H7 (cell line): ENCODE measurements around the gene C16orf54. TPM values are rescaled to one million over a fixed set of nuclear protein-coding genes. Genes with fewer than 3 reads are reported as not detected.
"Not testable (repeated sequence)": the region's sequence is repeated elsewhere in the genome, so short reads cannot be mapped to it uniquely, and the experiment has no call there.

Experiments
- DNase-seq: peaks from one replicate; pipeline ENCODE4 v3.0.0; 2012
- H3K27me3 ChIP-seq: 2 replicates; pipeline ENCODE4 v1.6.0; 2011; ENCODE audit warnings: mild to moderate bottlenecking, low read length; ENCODE audit not compliant: control insufficient read depth, insufficient read depth
- H3K36me3 ChIP-seq: replicated peaks from 2 replicates; pipeline ENCODE4 v1.5.1; 2011; ENCODE audit warnings: low read length; ENCODE audit not compliant: control insufficient read depth, insufficient read depth
- H3K4me3 ChIP-seq: 2 replicates; pipeline ENCODE4 v1.5.1; 2011; ENCODE audit warnings: low read depth, mild to moderate bottlenecking, control low read depth, low read length, moderate library complexity; ENCODE audit not compliant: insufficient read depth
- total RNA-seq: library from RNA; depleted of rRNA; stranded (reverse); fragments of >200 nt; shearing (Covaris generic); gene quantifications from 2 replicates; pipeline ENCODE4 v1.2.3, GENCODE V29; 2014; rRNA removed

The C16orf54 gene
- total RNA-seq, 1 experiment from 2014 or later, result not detected

DNA sequence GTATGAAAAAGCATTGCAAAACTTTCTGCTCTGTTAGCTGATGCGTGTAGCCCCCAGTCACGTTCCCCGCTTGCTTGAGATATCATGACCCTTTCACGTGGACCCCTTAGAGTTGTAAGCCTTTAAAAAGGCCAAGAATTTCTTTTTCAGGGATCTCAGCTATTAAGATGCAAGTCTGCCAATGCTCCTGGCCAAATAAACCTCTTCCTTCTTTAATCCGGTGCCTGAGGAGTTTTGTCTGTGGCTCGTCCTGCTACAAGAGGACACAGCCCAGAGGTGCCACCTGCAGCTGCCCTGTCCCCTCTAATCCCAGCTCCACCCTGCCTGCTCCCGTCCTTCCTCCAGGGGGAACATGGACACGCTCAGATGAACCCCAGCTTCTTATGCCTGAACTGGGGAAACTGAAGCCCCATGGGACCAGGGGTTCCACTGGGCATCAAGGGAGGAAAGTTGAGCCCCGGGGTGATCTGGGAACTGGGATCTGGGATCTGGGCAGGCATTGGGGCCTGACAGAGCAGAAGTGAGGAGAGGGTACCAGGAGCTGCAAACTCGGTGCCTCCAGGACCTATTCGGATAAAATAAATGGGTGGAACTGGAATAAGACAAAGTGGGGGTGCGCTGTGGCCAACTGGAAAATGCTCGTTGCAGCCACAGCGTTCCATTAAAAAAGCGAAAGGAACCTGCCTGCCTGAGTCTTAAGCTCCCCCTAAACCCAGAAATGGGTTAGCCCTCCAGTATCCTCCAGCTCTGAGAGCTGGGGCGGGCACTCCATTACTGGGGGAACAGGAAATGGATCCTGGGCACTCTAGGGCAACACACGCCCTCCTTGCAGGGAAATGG lies 47.1 kb downstream of the C16orf54 start:
- Histone ChIP-seq H3K36me3 (peaks cover 7% of the 10 kb centered on the region), H3K27me3 (no peaks in the 10 kb centered on the region), H3K4me3 (no peak overlapping the region)
- peak; percentile 39 for DNase-seq

DNA sequence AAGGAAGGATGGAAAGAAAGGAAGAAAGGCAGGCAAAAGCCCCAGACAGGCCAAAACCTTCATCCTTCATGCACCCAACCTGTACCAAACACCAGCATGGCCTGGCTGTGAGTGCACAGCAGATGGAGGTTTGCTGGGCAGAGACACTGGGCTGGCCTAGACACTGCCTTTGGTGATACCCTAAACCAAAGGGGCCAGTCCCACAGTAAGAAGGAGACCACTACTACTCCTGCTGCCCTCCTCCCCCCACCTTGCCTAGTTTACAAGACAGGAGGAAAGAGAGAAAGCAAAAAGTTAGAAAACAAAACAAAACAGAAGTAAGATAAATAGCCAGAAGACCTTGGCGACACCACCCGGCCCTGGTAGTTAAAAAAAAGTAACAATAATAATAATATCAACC lies 47.7 kb downstream of the C16orf54 start:
- Histone ChIP-seq H3K27me3 (no peaks in the 10 kb centered on the region), H3K36me3 (peaks cover 7% of the 10 kb centered on the region), H3K4me3 (no peak overlapping the region)
- DNase-seq, result no peak

DNA sequence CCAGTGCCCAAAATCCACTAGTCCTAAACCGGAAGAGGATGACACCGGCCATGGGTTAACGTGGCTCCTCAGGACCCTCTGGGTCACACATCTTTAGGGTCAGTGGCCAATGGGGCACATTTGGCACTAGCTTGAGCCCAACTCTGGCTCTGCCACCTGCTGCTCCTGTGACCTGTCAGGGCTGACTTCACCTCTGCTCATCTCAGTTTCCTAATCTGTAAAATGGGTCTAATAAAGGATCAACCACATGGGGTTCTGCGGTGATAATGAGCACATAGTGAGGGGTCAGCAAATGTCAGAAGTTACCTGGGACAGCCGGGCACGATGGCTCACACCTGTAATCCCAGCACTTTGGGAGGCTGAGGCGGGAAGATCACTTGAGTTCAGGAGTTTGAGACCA lies 48.4 kb downstream of the C16orf54 start:
- no peaks in the 10 kb centered on the region for H3K27me3 ChIP-seq
- H3K36me3 ChIP-seq, result peaks cover 7% of the 10 kb centered on the region
- H3K4me3 ChIP-seq, result no peak overlapping the region
- no peak for DNase-seq

DNA sequence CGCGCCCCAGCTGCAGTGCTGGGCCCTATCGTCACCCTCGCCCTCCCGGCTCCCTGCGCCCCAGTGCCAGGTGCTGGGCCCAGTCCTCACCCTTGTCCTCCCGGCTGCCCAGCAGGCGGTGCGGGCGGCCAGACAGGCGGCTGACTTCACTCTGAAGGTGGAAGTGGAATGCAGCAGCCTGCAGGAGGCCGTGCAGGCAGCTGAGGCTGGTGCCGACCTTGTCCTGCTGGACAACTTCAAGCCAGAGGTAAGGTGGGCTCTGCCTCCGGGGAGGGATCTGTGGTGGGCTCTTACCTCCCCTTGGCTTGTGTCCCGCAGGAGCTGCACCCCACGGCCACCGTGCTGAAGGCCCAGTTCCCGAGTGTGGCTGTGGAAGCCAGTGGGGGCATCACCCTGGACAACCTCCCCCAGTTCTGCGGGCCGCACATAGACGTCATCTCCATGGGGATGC lies 48.9 kb downstream of the C16orf54 start:
- Histone ChIP-seq H3K4me3 (no peak overlapping the region), H3K36me3 (peaks cover 7% of the 10 kb centered on the region), H3K27me3 (no peaks in the 10 kb centered on the region)
- DNase-seq, result peak; percentile 32

DNA sequence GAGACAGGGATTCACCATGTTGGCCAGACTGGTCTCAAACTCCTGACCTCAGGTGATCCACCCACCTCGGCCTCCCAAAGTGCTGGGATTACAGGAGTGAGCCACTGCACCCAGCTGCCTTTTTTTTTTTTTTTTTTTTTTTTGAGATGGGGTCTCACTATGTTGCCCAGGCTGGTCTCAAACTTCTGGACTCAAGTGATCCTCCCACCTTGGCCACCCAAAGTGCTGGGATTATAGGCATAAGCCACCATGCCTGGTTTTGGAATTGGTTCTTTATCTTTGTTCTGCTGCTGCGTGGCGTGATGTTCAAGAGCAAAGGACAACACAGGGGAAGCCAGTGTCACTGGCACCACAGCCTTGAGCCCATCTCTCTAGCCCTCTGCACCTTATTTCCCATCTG lies 50.1 kb downstream of the C16orf54 start:
- not testable (repeated sequence) for H3K36me3 ChIP-seq, H3K27me3 ChIP-seq, DNase-seq, H3K4me3 ChIP-seq

DNA sequence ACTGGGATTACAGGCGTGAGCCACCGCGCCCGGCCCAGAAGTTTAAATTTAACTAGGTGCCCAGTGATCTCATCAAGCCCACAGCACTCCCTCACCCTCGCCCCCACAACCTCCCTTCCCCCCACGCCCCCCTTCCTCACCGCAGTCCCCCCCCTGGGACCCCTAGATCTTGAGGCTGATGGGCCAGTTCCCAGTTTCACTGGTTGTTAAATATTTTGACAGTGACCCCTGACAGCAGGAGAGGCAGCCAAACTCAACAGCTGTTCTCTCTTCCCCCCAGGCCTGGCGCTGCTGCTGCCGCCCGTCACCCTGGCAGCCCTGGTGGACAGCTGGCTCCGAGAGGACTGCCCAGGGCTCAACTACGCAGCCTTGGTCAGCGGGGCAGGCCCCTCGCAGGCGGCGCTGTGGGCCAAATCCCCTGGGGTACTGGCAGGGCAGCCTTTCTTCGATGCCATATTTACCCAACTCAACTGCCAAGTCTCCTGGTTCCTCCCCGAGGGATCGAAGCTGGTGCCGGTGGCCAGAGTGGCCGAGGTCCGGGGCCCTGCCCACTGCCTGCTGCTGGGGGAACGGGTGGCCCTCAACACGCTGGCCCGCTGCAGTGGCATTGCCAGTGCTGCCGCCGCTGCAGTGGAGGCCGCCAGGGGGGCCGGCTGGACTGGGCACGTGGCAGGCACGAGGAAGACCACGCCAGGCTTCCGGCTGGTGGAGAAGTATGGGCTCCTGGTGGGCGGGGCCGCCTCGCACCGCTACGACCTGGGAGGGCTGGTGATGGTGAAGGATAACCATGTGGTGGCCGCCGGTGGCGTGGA lies 51.2 kb downstream of the C16orf54 start:
- Histone ChIP-seq H3K27me3 (no peaks in the 10 kb centered on the region), H3K36me3 (peaks cover 7% of the 10 kb centered on the region), H3K4me3 (no peak overlapping the region)
- DNase-seq, result peak; percentile 46

DNA sequence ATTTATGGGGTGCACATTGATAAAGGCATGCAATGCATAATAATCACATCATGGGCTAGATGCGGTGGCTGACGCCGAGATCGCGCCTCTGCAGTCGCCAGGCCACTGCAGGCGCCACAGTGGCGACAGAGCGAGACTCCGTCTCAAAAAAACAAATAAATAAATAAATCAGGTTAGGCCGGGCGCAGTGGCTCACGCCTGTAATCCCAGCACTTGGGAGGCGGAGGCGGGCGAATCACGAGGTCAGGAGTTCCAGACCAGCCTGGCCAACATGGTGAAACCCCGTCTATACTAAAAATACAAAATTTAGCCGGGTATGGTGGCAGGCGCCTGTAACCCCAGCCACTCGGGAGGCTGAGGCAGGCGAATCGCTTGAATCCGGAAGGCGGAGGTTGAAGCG lies 53.2 kb downstream of the C16orf54 start:
- not testable (repeated sequence) for H3K4me3 ChIP-seq, H3K27me3 ChIP-seq, H3K36me3 ChIP-seq
- DNase-seq, result peak; percentile 17

Other genes with a start within 250 kb of the C16orf54 start
- 5.9 and 14.5 TPM in 2 replicates for gene NPIPB12, start 239.6 kb downstream of the C16orf54 start, total RNA-seq
- gene SPN, start 82.7 kb downstream of the C16orf54 start, total RNA-seq, result 0.48 and 0.59 TPM in 2 replicates
- gene QPRT, start 66.8 kb downstream of the C16orf54 start, total RNA-seq, result 165 and 173 TPM in 2 replicates
- not detected in 2 replicates for gene ZG16, start 32.3 kb upstream of the C16orf54 start, total RNA-seq
- 202 and 205 TPM in 2 replicates for gene KIF22, start 44.8 kb upstream of the C16orf54 start, total RNA-seq
- gene MAZ, start 60.5 kb upstream of the C16orf54 start, total RNA-seq, result 496 and 509 TPM in 2 replicates
- 1.8 and 5.6 TPM in 2 replicates for gene PRRT2, start 66.2 kb upstream of the C16orf54 start, total RNA-seq
- 62.1 and 67.1 TPM in 2 replicates for gene PAGR1, start 70.2 kb upstream of the C16orf54 start, total RNA-seq
- gene MVP, start 74.5 kb upstream of the C16orf54 start, total RNA-seq, result 7.0 and 22.0 TPM in 2 replicates
- 91.3 and 97.6 TPM in 2 replicates for gene CDIPT, start 117.2 kb upstream of the C16orf54 start, total RNA-seq
- gene SEZ6L2, start 153.6 kb upstream of the C16orf54 start, total RNA-seq, result 47.3 and 59.0 TPM in 2 replicates
- 24.4 and 24.6 TPM in 2 replicates for gene ASPHD1, start 154.5 kb upstream of the C16orf54 start, total RNA-seq
- gene KCTD13, start 180.2 kb upstream of the C16orf54 start, total RNA-seq, result 8.3 and 9.1 TPM in 2 replicates
- gene TMEM219, start 216.1 kb upstream of the C16orf54 start, total RNA-seq, result 88.0 and 97.6 TPM in 2 replicates
- 39.9 and 41.3 TPM in 2 replicates for gene TAOK2, start 227.9 kb upstream of the C16orf54 start, total RNA-seq
- gene HIRIP3, start 249.6 kb upstream of the C16orf54 start, total RNA-seq, result 19.0 and 20.5 TPM in 2 replicates